Endothelial cell (in vitro differentiated cells): Measurements from ENCODE around the gene BLACAT1. TPM values are rescaled to one million over a fixed set of nuclear protein-coding genes. Genes with fewer than 3 reads are reported as not detected.

Experiments
- DNase-seq: peaks from one replicate; pipeline ENCODE4 v3.0.0; 2021; ENCODE audit warnings: low spot score
- H3K27ac Mint-ChIP-seq: one replicate; pipeline ENCODE4 v1.8.0; 2021; ENCODE audit warnings: mixed read lengths, inconsistent platforms; ENCODE audit not compliant: unreplicated experiment
- H3K27me3 Mint-ChIP-seq: one replicate; pipeline ENCODE4 v1.8.0; 2021; ENCODE audit warnings: mild to moderate bottlenecking, moderate library complexity, mixed read lengths, inconsistent platforms; ENCODE audit not compliant: unreplicated experiment
- H3K36me3 Mint-ChIP-seq: one replicate; pipeline ENCODE4 v1.8.0; 2021; ENCODE audit warnings: mild to moderate bottlenecking, low read depth, mixed read lengths, inconsistent platforms; ENCODE audit not compliant: unreplicated experiment
- H3K4me1 Mint-ChIP-seq: one replicate; pipeline ENCODE4 v1.8.0; 2021; ENCODE audit warnings: mild to moderate bottlenecking, mixed read lengths, inconsistent platforms; ENCODE audit not compliant: unreplicated experiment
- H3K4me3 Mint-ChIP-seq: one replicate; pipeline ENCODE4 v1.8.0; 2021; ENCODE audit warnings: mild to moderate bottlenecking, mixed read lengths, inconsistent platforms; ENCODE audit not compliant: unreplicated experiment
- H3K9me3 Mint-ChIP-seq: one replicate; pipeline ENCODE4 v1.8.0; 2021; ENCODE audit warnings: mixed read lengths, inconsistent platforms; ENCODE audit not compliant: unreplicated experiment
- total RNA-seq: library from RNA; stranded (reverse); fragmentation: NEBNext Ultra II Directional; extraction: Animal tissue kit (Norgen Biotek cat#: 25700); gene quantifications from one replicate; pipeline ENCODE4 v1.2.1, GENCODE V29; 2021; ENCODE audit not compliant: unreplicated experiment
- TF ChIP-seq, protein P1 (sequence below): fragments of 200-600 bp; sonication (generic); IDR thresholded peaks from one replicate; pipeline ENCODE4 v1.5.0; 2021; ENCODE audit warnings: antibody characterized with exemption; ENCODE audit not compliant: unreplicated experiment

The BLACAT1 gene
- total RNA-seq, 1 donor from 2014 or later: 2.2 TPM

DNA sequence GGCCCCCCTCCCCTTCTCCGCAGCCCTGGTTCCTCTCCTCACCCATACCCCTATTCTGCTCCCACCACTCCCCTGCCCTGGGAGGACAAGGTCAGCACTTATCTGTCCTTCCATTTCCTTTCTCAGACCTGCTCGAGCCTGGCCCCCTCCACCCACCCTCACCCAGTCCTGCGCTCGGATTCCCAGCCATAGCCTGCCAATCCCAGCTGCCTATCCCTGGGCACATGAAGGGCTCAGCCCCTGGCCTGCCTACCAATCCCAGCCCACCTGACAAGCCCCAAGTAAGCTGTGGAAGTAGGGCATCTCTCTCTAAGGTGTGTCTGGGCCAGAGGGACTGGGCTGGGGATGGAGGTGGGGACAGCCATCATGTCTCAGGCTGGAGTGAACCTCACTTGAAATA is 5.4 kb downstream of the BLACAT1 start:
- H3K27ac Mint-ChIP-seq: peak overlapping the region; percentile 80
- peaks cover 2% of the 10 kb centered on the region for H3K36me3 Mint-ChIP-seq
- H3K9me3 Mint-ChIP-seq: no peaks in the 10 kb centered on the region
- peaks cover 14% of the 10 kb centered on the region for H3K27me3 Mint-ChIP-seq
- no peak for DNase-seq
- peaks cover 48% of the 10 kb centered on the region for H3K4me1 Mint-ChIP-seq
- H3K4me3 Mint-ChIP-seq: no peak overlapping the region
- TF ChIP-seq, protein P1, sequence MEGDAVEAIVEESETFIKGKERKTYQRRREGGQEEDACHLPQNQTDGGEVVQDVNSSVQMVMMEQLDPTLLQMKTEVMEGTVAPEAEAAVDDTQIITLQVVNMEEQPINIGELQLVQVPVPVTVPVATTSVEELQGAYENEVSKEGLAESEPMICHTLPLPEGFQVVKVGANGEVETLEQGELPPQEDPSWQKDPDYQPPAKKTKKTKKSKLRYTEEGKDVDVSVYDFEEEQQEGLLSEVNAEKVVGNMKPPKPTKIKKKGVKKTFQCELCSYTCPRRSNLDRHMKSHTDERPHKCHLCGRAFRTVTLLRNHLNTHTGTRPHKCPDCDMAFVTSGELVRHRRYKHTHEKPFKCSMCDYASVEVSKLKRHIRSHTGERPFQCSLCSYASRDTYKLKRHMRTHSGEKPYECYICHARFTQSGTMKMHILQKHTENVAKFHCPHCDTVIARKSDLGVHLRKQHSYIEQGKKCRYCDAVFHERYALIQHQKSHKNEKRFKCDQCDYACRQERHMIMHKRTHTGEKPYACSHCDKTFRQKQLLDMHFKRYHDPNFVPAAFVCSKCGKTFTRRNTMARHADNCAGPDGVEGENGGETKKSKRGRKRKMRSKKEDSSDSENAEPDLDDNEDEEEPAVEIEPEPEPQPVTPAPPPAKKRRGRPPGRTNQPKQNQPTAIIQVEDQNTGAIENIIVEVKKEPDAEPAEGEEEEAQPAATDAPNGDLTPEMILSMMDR: no peak

DNA sequence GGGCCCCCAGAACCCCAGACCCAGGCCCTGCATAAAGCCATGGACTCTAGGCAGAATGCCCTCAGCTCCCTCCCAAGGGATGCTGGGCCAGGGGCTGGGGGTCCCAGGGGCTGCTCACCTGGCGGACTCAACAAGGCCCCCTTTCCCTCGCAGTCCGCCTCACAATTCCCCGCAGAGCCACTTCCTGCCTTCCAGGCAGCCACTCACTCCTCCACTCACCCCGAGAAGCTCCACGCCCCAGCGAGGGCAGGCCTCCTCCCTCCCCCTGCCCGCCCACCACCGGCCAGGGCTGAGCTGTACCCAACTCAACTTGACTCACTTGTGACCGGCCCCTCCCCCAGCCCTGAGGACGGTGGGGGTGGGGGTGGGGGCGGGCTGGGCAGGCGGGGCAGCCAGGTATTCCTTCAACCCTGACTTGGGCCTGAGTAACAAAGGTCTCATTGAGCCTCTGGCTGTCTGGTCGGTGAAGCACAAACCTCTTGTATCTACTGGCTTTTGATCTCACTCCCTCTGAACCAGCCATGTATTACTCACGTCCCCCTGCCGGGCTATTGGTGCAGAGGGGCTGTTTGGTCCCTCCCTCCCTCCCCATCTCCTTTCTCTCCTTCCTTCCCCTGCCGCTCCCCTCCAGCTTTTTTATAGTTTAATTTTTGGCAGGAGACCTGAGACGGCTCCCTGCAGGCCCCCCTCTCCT is 5.9 kb downstream of the BLACAT1 start:
- peaks cover 2% of the 10 kb centered on the region for H3K36me3 Mint-ChIP-seq
- TF ChIP-seq, protein P1: peak; percentile 25
- H3K4me1 Mint-ChIP-seq: peaks cover 52% of the 10 kb centered on the region
- peak overlapping the region; percentile 83 for H3K4me3 Mint-ChIP-seq
- H3K9me3 Mint-ChIP-seq: no peaks in the 10 kb centered on the region
- H3K27ac Mint-ChIP-seq: no peak overlapping the region
- peak; percentile 41 for DNase-seq
- peaks cover 14% of the 10 kb centered on the region for H3K27me3 Mint-ChIP-seq

DNA sequence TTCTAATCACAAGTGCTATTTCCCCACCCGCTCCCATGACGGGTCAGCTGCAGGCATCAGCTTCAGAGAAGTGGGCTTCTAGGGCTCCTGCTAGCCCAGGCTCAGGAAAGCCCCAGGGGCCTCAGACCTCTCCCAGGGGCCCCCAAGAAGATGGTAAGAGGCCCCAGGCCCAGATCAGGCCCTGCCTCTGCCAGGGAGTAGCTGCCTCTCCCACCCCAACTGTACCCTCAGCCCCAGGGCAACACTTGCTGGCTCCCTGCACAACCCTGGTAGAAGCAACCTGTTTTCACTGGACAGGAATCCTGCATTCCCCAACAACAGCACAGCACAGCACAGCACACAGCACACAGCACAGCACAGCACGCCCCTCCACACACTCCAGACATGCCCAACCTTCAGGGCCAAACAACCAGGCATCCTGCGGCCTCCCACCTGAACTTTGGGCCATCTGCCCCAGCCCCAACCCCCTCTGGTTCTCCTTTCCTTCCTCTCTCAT is 6.5 kb downstream of the BLACAT1 start:
- Mint-ChIP-seq H3K36me3 (peaks cover 2% of the 10 kb centered on the region), H3K4me3 (peak overlapping the region; percentile 83), H3K4me1 (peaks cover 52% of the 10 kb centered on the region), H3K27ac (no peak overlapping the region), H3K27me3 (peaks cover 9% of the 10 kb centered on the region), H3K9me3 (no peaks in the 10 kb centered on the region)
- TF ChIP-seq, protein P1: no peak
- no peak for DNase-seq

DNA sequence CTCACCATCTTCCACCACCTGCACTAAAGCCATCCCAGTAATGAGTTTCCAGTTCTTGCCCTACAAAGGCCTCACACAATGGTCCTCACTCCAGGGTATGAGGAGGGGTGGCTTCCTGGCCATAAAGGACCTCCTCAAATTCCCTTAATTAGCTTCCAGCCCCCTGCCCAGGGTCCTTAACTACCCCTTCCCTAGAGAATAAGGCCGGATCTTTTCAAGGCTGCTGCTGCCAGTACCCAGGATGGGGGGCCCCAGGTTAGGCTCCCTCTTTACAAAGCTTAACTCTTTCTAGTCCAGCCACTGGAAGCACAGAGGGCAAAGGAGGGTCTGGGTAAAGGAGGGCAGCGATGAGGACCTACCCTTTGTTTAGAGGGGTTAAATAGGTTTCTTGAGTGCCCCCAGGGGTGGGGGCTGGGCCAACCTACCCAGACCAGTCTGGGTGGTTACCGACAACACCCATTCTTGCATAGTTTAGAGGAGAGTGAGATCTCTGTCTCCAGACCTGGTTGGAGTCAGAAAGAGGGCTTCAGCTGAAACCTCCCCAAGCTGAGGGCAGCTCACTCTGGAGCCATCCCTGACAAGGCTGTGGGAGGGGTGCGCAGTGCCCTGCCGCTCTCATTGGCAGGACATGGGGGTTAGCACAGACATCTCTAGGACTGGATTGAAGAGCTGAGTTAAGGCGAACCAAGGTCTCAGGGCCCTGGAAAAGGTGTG is 7.1 kb downstream of the BLACAT1 start:
- peaks cover 57% of the 10 kb centered on the region for H3K4me1 Mint-ChIP-seq
- H3K27me3 Mint-ChIP-seq: peaks cover 10% of the 10 kb centered on the region
- H3K36me3 Mint-ChIP-seq: peaks cover 2% of the 10 kb centered on the region
- no peak for DNase-seq
- no peak overlapping the region for H3K27ac Mint-ChIP-seq
- H3K9me3 Mint-ChIP-seq: no peaks in the 10 kb centered on the region
- peak overlapping the region; percentile 70 for H3K4me3 Mint-ChIP-seq
- TF ChIP-seq, protein P1: no peak
